GM23338 (cell line): Measurements from ENCODE around the gene PRAMEF9.
"Not testable (repeated sequence)": the region's sequence is repeated elsewhere in the genome, so short reads cannot be mapped to it uniquely, and the experiment has no call there.

ENCODE experiments used
- EZH2 ChIP-seq: fragments of 200-600 bp; sonication (generic); IDR thresholded peaks from one replicate; pipeline ENCODE4 v1.8.0; 2017; ENCODE audit warnings: antibody characterized with exemption, mild to moderate bottlenecking, low read depth; ENCODE audit not compliant: unreplicated experiment
- EZH2phosphoT487 ChIP-seq: fragments of 200-600 bp; sonication (generic); IDR thresholded peaks from one replicate; pipeline ENCODE4 v1.8.1; 2018; ENCODE audit warnings: antibody characterized with exemption; ENCODE audit not compliant: unreplicated experiment
- STAT1 ChIP-seq: IDR thresholded peaks from one replicate; pipeline ENCODE4 v1.6.1; 2016; ENCODE audit warnings: antibody characterized with exemption; ENCODE audit not compliant: unreplicated experiment
- TF ChIP-seq, protein P1 (sequence below): IDR thresholded peaks from one replicate; pipeline ENCODE4 v1.6.1; 2018; ENCODE audit warnings: antibody characterized with exemption; ENCODE audit not compliant: unreplicated experiment
- TF ChIP-seq, protein P2 (sequence below), 2 experiments: fragments of 200-600 bp in 1 of 2; sonication (generic) in 1 of 2; conservative IDR thresholded peaks; 2 replicates each; pipeline versions ENCODE4 v1.5.1 to v1.6.1; 2016 to 2017; ENCODE audit warnings: antibody characterized with exemption in 2 of 2, low read depth in 2 of 2, mild to moderate bottlenecking in 2 of 2, moderate library complexity in 1 of 2

DNA sequence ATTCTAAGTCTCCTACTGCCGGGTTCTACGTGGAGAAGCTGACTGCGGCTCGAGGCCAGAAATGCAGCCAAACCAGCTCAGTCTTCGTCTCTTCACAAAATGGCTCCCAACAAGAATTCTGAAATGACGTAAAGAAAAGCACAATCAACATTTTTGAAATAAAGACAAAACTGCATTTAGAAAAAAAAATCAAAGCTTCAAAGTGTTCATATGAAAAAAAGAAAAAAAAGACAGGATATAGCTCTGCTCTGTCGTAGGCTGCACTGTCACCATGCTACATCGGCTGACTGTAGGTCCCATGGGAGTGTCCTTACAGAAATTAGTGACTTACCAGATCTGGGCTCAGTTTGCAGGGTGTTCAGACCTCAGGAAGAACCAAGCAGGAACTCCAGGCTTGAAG is 6.1 kb upstream of the PRAMEF9 start, which contains the start of gene HNRNPCL4:
- not testable (repeated sequence) for TF ChIP-seq EZH2phosphoT487, EZH2, STAT1
- TF ChIP-seq, protein P1, sequence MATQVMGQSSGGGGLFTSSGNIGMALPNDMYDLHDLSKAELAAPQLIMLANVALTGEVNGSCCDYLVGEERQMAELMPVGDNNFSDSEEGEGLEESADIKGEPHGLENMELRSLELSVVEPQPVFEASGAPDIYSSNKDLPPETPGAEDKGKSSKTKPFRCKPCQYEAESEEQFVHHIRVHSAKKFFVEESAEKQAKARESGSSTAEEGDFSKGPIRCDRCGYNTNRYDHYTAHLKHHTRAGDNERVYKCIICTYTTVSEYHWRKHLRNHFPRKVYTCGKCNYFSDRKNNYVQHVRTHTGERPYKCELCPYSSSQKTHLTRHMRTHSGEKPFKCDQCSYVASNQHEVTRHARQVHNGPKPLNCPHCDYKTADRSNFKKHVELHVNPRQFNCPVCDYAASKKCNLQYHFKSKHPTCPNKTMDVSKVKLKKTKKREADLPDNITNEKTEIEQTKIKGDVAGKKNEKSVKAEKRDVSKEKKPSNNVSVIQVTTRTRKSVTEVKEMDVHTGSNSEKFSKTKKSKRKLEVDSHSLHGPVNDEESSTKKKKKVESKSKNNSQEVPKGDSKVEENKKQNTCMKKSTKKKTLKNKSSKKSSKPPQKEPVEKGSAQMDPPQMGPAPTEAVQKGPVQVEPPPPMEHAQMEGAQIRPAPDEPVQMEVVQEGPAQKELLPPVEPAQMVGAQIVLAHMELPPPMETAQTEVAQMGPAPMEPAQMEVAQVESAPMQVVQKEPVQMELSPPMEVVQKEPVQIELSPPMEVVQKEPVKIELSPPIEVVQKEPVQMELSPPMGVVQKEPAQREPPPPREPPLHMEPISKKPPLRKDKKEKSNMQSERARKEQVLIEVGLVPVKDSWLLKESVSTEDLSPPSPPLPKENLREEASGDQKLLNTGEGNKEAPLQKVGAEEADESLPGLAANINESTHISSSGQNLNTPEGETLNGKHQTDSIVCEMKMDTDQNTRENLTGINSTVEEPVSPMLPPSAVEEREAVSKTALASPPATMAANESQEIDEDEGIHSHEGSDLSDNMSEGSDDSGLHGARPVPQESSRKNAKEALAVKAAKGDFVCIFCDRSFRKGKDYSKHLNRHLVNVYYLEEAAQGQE = not testable (repeated sequence)
- TF ChIP-seq, protein P2, sequence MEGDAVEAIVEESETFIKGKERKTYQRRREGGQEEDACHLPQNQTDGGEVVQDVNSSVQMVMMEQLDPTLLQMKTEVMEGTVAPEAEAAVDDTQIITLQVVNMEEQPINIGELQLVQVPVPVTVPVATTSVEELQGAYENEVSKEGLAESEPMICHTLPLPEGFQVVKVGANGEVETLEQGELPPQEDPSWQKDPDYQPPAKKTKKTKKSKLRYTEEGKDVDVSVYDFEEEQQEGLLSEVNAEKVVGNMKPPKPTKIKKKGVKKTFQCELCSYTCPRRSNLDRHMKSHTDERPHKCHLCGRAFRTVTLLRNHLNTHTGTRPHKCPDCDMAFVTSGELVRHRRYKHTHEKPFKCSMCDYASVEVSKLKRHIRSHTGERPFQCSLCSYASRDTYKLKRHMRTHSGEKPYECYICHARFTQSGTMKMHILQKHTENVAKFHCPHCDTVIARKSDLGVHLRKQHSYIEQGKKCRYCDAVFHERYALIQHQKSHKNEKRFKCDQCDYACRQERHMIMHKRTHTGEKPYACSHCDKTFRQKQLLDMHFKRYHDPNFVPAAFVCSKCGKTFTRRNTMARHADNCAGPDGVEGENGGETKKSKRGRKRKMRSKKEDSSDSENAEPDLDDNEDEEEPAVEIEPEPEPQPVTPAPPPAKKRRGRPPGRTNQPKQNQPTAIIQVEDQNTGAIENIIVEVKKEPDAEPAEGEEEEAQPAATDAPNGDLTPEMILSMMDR (conservative IDR thresholded peaks at IDR 0.05; ENCODE audit: low read depth in 2 of 2) = not testable (repeated sequence)
